Osteocyte (in vitro differentiated cells): ENCODE measurements around the gene MOK. TPM values are rescaled to one million over a fixed set of nuclear protein-coding genes. Genes with fewer than 3 reads are reported as not detected.
"Not testable (repeated sequence)": the region's sequence is repeated elsewhere in the genome, so short reads cannot be mapped to it uniquely, and the experiment has no call there.

Source experiments
- DNase-seq: peaks from one replicate; pipeline ENCODE4 v3.0.0; 2021; ENCODE audit warnings: mixed read lengths; ENCODE audit not compliant: unreplicated experiment; ENCODE audit errors: extremely low spot score
- H3K27ac Mint-ChIP-seq: one replicate; pipeline ENCODE4 v1.8.0; 2021; ENCODE audit warnings: mild to moderate bottlenecking, mixed read lengths; ENCODE audit not compliant: unreplicated experiment
- H3K27me3 Mint-ChIP-seq: one replicate; pipeline ENCODE4 v1.8.0; 2021; ENCODE audit warnings: mixed read lengths; ENCODE audit not compliant: unreplicated experiment
- H3K36me3 Mint-ChIP-seq: one replicate; pipeline ENCODE4 v1.8.0; 2021; ENCODE audit warnings: mixed read lengths; ENCODE audit not compliant: unreplicated experiment
- H3K4me1 Mint-ChIP-seq: one replicate; pipeline ENCODE4 v1.8.0; 2021; ENCODE audit warnings: mixed read lengths; ENCODE audit not compliant: unreplicated experiment
- H3K4me3 Mint-ChIP-seq: one replicate; pipeline ENCODE4 v1.8.0; 2021; ENCODE audit warnings: mild to moderate bottlenecking, moderate library complexity, mixed read lengths; ENCODE audit not compliant: unreplicated experiment
- H3K9me3 Mint-ChIP-seq: one replicate; pipeline ENCODE4 v1.8.0; 2021; ENCODE audit warnings: mixed read lengths; ENCODE audit not compliant: unreplicated experiment
- total RNA-seq: library from RNA; stranded (reverse); gene quantifications from 2 replicates; pipeline ENCODE4 v1.2.1, GENCODE V29; 2021
- TF ChIP-seq, protein P1 (sequence below): fragments of 200-600 bp; sonication (generic); IDR thresholded peaks from 2 replicates; pipeline ENCODE4 v1.5.0; 2021; ENCODE audit warnings: antibody characterized with exemption, mild to moderate bottlenecking, moderate library complexity

The MOK gene
- total RNA-seq, 1 donor from 2014 or later = 9.5 TPM

DNA sequence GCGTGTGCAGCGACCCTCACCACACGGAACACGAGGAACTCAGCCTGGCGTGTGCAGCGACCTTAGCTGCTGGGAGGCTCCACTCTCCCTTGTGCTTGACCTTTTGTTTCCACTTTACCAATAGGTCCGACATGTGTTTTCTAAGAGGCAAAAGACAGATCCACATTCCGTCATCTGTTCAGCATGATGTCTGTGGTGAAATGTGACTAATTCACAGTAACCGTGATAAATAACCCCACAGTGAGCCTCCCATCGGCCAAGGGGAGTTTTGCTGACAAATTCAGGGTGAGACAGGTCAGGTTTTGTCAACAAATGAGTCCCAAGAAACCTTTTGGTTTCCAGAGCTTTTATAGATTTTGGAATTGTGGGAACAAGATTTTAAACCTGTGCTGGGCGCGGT, 55.9 kb downstream of the MOK start:
- no peak overlapping the region for H3K27ac Mint-ChIP-seq
- no peaks in the 10 kb centered on the region for H3K9me3 Mint-ChIP-seq
- TF ChIP-seq, protein P1, sequence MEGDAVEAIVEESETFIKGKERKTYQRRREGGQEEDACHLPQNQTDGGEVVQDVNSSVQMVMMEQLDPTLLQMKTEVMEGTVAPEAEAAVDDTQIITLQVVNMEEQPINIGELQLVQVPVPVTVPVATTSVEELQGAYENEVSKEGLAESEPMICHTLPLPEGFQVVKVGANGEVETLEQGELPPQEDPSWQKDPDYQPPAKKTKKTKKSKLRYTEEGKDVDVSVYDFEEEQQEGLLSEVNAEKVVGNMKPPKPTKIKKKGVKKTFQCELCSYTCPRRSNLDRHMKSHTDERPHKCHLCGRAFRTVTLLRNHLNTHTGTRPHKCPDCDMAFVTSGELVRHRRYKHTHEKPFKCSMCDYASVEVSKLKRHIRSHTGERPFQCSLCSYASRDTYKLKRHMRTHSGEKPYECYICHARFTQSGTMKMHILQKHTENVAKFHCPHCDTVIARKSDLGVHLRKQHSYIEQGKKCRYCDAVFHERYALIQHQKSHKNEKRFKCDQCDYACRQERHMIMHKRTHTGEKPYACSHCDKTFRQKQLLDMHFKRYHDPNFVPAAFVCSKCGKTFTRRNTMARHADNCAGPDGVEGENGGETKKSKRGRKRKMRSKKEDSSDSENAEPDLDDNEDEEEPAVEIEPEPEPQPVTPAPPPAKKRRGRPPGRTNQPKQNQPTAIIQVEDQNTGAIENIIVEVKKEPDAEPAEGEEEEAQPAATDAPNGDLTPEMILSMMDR = no peak
- no peak overlapping the region for H3K4me3 Mint-ChIP-seq
- no peaks in the 10 kb centered on the region for H3K27me3 Mint-ChIP-seq
- H3K36me3 Mint-ChIP-seq = peaks cover 2% of the 10 kb centered on the region
- no peaks in the 10 kb centered on the region for H3K4me1 Mint-ChIP-seq
- DNase-seq = no peak

DNA sequence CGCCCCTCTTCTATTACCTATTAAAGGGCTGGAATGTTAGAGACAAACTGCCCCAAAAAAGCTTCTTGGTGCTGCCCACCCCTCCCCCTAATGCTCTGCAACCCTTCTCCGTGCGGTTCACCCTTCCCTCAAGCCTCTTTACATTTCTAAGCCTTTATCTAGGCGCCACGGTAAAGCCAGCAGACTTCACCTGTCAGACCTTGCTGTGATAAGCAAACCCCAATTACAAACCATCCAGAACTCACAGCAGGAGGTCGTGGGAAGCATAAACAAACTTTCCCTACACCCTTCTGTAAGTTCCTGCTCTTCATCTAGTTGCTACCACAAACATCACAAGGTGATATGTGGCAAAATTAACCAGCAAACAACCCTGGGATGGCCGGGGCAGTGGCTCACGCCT, 56.8 kb downstream of the MOK start:
- no peaks in the 10 kb centered on the region for H3K9me3 Mint-ChIP-seq
- TF ChIP-seq, protein P1 = no peak
- H3K4me3 Mint-ChIP-seq = no peak overlapping the region
- H3K27ac Mint-ChIP-seq = no peak overlapping the region
- no peaks in the 10 kb centered on the region for H3K4me1 Mint-ChIP-seq
- no peaks in the 10 kb centered on the region for H3K27me3 Mint-ChIP-seq
- peaks cover 2% of the 10 kb centered on the region for H3K36me3 Mint-ChIP-seq
- no peak for DNase-seq

DNA sequence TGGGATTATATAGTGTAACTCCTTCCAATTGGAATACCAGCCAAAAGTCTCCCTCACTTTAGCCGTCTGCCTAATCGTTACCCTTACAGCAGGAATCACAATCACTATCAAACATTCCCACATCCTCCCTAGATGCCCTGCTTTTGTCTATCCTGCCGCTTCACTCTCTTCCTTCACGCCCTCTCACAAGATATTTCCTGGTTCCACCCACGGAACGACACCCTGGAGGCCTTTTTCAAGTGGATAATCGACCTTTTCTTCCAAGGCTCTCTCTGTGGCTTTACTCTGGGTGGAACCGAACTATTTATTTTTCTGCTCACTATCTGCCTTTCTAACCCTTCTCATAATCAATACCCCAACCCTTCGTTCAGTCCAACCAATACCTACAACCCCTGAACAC, 58.9 kb downstream of the MOK start:
- Mint-ChIP-seq H3K27me3 (no peaks in the 10 kb centered on the region), H3K9me3 (no peaks in the 10 kb centered on the region), H3K4me3 (no peak overlapping the region), H3K36me3 (peaks cover 2% of the 10 kb centered on the region), H3K27ac (no peak overlapping the region), H3K4me1 (no peaks in the 10 kb centered on the region)
- no peak for DNase-seq
- TF ChIP-seq, protein P1 = no peak

DNA sequence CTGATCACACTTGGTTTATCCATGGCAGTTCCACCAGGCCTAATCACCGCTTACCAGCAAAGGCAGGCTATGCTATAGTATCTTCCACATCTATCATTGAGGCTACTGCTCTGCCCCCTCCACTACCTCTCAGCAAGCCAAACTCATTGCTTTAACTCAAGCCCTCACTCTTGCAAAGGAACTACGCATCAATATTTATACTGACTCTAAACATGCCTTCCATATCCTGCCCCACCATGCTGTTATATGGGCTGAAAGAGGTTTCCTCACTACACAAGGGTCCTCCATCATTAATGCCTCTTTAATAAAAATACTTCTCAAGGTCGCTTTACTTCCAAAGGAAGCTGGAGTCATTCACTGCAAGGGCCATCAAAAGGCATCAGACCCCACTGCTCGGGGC, 61.2 kb downstream of the MOK start:
- H3K27ac Mint-ChIP-seq, H3K4me1 Mint-ChIP-seq, H3K4me3 Mint-ChIP-seq, DNase-seq, H3K27me3 Mint-ChIP-seq, H3K9me3 Mint-ChIP-seq, H3K36me3 Mint-ChIP-seq: not testable (repeated sequence)

DNA sequence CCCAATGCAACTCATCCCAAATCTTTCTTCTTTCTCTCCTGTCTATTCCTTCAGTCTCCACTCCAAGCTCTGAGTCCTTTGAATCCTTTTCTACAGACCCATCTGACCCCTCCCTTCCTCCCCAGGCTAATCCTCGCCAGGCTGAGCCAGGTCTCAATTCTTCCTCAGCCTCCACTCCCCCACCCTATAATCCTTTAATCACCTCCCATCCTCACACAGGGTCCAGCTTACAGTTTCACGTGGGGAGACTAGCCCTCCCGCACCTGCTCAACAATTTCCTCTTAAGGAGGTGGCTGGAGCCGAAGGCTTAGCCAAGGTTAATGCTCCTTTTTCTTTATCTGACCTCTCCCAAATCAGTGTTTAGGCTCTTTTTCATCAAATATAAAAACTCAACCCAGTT, 63.8 kb downstream of the MOK start:
- no peak overlapping the region for H3K27ac Mint-ChIP-seq
- H3K36me3 Mint-ChIP-seq = no peaks in the 10 kb centered on the region
- H3K4me1 Mint-ChIP-seq = no peaks in the 10 kb centered on the region
- no peaks in the 10 kb centered on the region for H3K9me3 Mint-ChIP-seq
- no peak overlapping the region for H3K4me3 Mint-ChIP-seq
- no peak for DNase-seq
- TF ChIP-seq, protein P1 = no peak
- no peaks in the 10 kb centered on the region for H3K27me3 Mint-ChIP-seq

DNA sequence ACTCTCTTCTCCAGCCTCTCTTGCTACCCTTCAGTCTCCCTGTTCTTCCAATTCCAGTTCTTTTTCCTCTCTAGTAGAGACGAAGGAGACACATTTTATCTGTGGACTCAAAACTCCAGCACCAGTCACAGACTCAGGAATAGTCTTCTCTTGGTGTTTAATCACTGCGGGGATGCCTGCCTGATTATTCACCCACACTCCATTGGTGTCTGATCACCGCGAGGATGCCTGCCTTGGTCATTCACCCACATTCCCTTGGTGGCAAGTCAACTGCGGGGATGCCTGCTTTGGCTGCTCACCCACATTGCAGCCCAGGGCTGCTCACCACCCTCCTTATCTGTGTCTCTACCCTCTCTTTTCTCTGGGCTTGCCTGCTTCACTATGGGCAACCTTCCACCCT, 64.5 kb downstream of the MOK start:
- DNase-seq, H3K27me3 Mint-ChIP-seq, H3K27ac Mint-ChIP-seq: not testable (repeated sequence)

More for the DNA sequence above, 64.5 kb downstream of the MOK start:
- not testable (repeated sequence) for H3K36me3 Mint-ChIP-seq, H3K9me3 Mint-ChIP-seq, H3K4me3 Mint-ChIP-seq, H3K4me1 Mint-ChIP-seq
